ENCODE measurements around the gene KCNMB4.

Gene KCNMB4

GRCh38 chr12:70430400-70430799 is 64.3 kb downstream of the KCNMB4 start:
- TF ChIP-seq CTCF (IDR thresholded peaks at IDR 0.05; ENCODE audit: insufficient read depth, low read depth, low read length, missing control alignments), result no peak
- no peak for DNase-seq (ENCODE audit: low read depth)
- H3K4me3 ChIP-seq (ENCODE audit: low read length), result no peak overlapping the region

GRCh38 chr12:70436836-70437235 is 70.7 kb downstream of the KCNMB4 start:
- no peak for DNase-seq (ENCODE audit: low read depth)
- TF ChIP-seq CTCF (IDR thresholded peaks at IDR 0.05; ENCODE audit: insufficient read depth, low read depth, low read length, missing control alignments), result no peak
- no peak overlapping the region for H3K4me3 ChIP-seq (ENCODE audit: low read length)

GRCh38 chr12:70443062-70443673 is 77.1 kb downstream of the KCNMB4 start:
- peak; percentile 52 for DNase-seq (ENCODE audit: low read depth)
- TF ChIP-seq CTCF (IDR thresholded peaks at IDR 0.05; ENCODE audit: insufficient read depth, low read depth, low read length, missing control alignments), result no peak

DNA sequence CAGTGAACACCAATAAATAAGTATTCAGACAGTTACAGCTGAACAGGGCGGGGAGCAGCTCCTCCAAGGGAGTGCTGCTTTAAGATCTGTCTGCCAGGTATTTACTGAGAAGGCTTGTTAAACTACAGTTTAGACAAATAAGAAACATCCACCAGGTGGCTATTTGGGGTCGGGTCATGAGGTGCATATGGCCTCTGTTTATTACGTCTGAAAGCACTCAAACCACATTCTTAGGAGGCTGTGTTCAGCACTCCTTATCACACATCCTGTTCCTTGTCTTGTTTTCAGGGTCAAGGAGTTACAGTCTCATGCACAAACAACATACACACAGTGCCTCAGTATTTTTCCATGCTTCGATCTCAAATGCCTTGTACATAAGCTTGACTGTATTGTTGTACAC is 78.8 kb downstream of the KCNMB4 start:
- no peak overlapping the region for H3K4me3 ChIP-seq (ENCODE audit: low read length)
- TF ChIP-seq CTCF (IDR thresholded peaks at IDR 0.05; ENCODE audit: insufficient read depth, low read depth, low read length, missing control alignments), result no peak
- no peak for DNase-seq (ENCODE audit: low read depth)

More at GRCh38 chr12:70443062-70443673, 77.1 kb downstream of the KCNMB4 start:
- no peak overlapping the region for H3K4me3 ChIP-seq (ENCODE audit: low read length)

DNA sequence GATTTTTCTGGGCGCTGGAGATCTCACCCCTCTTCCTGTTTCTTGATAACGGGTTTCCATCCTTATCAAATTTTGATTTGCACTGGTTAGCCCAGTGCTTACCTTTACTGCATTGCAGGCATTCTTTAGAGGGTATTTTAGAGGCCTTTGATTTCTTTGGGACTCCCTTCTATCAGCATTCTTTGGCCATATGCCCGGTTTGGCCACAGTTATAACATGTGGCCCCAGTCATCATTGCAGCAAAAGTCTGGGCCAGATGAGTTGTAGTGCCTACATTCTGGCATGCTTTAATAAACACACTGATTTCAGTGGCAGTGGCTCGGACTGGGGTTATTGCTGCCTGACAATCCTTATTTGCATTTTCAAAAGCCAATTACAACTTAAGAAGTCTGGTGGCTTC is 82.3 kb downstream of the KCNMB4 start:
- H3K4me3 ChIP-seq (ENCODE audit: low read length), result no peak overlapping the region
- TF ChIP-seq CTCF (IDR thresholded peaks at IDR 0.05; ENCODE audit: insufficient read depth, low read depth, low read length, missing control alignments), result no peak
- no peak for DNase-seq (ENCODE audit: low read depth)

- peak; percentile 84 for DNase-seq (ENCODE audit: low read depth)
- no peak for TF ChIP-seq CTCF (IDR thresholded peaks at IDR 0.05; ENCODE audit: insufficient read depth, low read depth, low read length, missing control alignments)
- H3K4me3 ChIP-seq (ENCODE audit: low read length), result no peak overlapping the region
Observed at GRCh38 chr12:70449074-70449752, 83.1 kb downstream of the KCNMB4 start.

Data from epithelial cell of esophagus (primary cell).